ENCODE data around the gene UPK3A.
"Not testable (repeated sequence)": the region's sequence is repeated elsewhere in the genome, so short reads cannot be mapped to it uniquely, and the experiment has no call there.

UPK3A gene

DNA sequence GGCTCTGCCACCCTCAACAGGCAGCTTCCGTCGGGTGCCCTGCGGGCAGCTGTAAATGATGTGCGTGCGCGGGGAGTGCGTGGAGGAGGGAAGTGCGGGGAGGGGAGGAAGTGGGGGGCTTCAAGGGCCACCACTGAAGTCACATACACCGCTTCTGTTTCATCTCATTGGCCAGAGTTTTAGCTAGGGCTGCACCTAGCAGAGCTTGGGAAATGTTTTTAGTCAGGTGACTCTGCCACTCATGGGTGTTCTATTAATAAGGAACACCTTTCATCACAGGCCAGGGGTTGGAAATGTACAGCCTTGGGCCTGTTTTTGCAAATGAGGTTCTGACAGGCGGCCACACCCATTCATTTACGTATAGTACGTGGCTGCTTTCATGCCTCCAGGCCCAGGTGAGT lies 39.6 kb downstream of the UPK3A start:
- no peaks in the 10 kb centered on the region for H3K27me3 ChIP-seq (ENCODE audit: insufficient read depth, low read length, poor library complexity)
- no peaks in the 10 kb centered on the region for H3K9me3 ChIP-seq (ENCODE audit: insufficient read depth, low read length, severe bottlenecking)
- TF ChIP-seq CTCF (IDR thresholded peaks at IDR 0.05; ENCODE audit: borderline replicate concordance, extremely low read depth, low read length, poor library complexity, severe bottlenecking), result no peak
- TF ChIP-seq EZH2 (IDR thresholded peaks at IDR 0.05; ENCODE audit: borderline replicate concordance, low read depth, low read length, severe bottlenecking), result no peak
- ATAC-seq (ENCODE audit: insufficient read depth, low read depth) (no peak), DNase-seq (no peak)
- peaks cover 2% of the 10 kb centered on the region for H3K4me1 ChIP-seq (ENCODE audit: insufficient read depth, low read length)
- no peak overlapping the region for H2AFZ ChIP-seq (ENCODE audit: low read depth, low read length)
- no peak overlapping the region for H3K4me2 ChIP-seq (ENCODE audit: insufficient read depth, low read length)
- H3K79me2 ChIP-seq (ENCODE audit: insufficient read depth, low read length), result peaks cover 20% of the 10 kb centered on the region
- H4K20me1 ChIP-seq (ENCODE audit: insufficient read depth, low read length), result peaks cover 16% of the 10 kb centered on the region
- no peak overlapping the region for H3K27ac ChIP-seq (ENCODE audit: low read length)
- no peak overlapping the region for H3K4me3 ChIP-seq (ENCODE audit: low read depth in 1 of 2, low read length in 2 of 2)
- no peak overlapping the region for H3K9ac ChIP-seq (ENCODE audit: low read depth, low read length)
- H3K36me3 ChIP-seq (ENCODE audit: insufficient read depth, low read length), result peaks cover 51% of the 10 kb centered on the region

DNA sequence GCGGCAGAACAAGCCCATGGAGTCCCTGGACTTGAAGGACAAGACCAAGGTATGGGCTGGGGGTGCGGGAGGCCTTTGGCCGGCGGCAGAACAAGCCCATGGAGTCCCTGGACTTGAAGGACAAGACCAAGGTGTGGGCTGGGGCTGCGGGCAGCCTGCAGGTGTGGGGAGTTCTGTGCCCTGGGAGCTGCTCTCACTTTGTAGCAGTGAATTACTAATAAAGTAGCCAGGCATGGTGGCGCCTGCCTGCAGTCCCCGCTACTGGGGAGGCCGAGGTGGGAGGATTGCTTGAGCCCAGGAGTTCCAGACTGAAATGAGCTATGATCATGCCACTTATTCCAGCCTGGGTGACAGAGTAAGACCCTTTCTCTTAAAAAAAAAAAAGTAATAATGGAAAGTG lies 43.5 kb downstream of the UPK3A start:
- H3K27me3 ChIP-seq (ENCODE audit: insufficient read depth, low read length, poor library complexity); H3K4me1 ChIP-seq (ENCODE audit: insufficient read depth, low read length); H3K4me2 ChIP-seq (ENCODE audit: insufficient read depth, low read length); H4K20me1 ChIP-seq (ENCODE audit: insufficient read depth, low read length); DNase-seq; H2AFZ ChIP-seq (ENCODE audit: low read depth, low read length); H3K4me3 ChIP-seq (ENCODE audit: low read depth in 1 of 2, low read length in 2 of 2); H3K27ac ChIP-seq (ENCODE audit: low read length); H3K9me3 ChIP-seq (ENCODE audit: insufficient read depth, low read length, severe bottlenecking); H3K79me2 ChIP-seq (ENCODE audit: insufficient read depth, low read length); H3K9ac ChIP-seq (ENCODE audit: low read depth, low read length); ATAC-seq (ENCODE audit: insufficient read depth, low read depth): not testable (repeated sequence)
- peaks cover 72% of the 10 kb centered on the region for H3K36me3 ChIP-seq (ENCODE audit: insufficient read depth, low read length)

- DNase-seq, result no peak
- Histone ChIP-seq H3K4me2 (ENCODE audit: insufficient read depth, low read length) (no peak overlapping the region), H3K9ac (ENCODE audit: low read depth, low read length) (no peak overlapping the region), H2AFZ (ENCODE audit: low read depth, low read length) (no peak overlapping the region), H4K20me1 (ENCODE audit: insufficient read depth, low read length) (peaks cover 8% of the 10 kb centered on the region; the same call in 1 of the 2 replicates), H3K27me3 (ENCODE audit: insufficient read depth, low read length, poor library complexity) (no peaks in the 10 kb centered on the region), H3K9me3 (ENCODE audit: insufficient read depth, low read length, severe bottlenecking) (no peaks in the 10 kb centered on the region), H3K4me3 (ENCODE audit: low read depth in 1 of 2, low read length in 2 of 2) (no peak overlapping the region), H3K4me1 (ENCODE audit: insufficient read depth, low read length) (no peaks in the 10 kb centered on the region), H3K36me3 (ENCODE audit: insufficient read depth, low read length) (peaks cover 68% of the 10 kb centered on the region), H3K27ac (ENCODE audit: low read length) (no peak overlapping the region), H3K79me2 (ENCODE audit: insufficient read depth, low read length) (no peaks in the 10 kb centered on the region)
- no peak for ATAC-seq (ENCODE audit: insufficient read depth, low read depth)
- TF ChIP-seq CTCF (IDR thresholded peaks at IDR 0.05; ENCODE audit: borderline replicate concordance, extremely low read depth, low read length, poor library complexity, severe bottlenecking), result no peak
Measured at GRCh38 chr22:45328822-45329529, 44.2 kb downstream of the UPK3A start.

DNA sequence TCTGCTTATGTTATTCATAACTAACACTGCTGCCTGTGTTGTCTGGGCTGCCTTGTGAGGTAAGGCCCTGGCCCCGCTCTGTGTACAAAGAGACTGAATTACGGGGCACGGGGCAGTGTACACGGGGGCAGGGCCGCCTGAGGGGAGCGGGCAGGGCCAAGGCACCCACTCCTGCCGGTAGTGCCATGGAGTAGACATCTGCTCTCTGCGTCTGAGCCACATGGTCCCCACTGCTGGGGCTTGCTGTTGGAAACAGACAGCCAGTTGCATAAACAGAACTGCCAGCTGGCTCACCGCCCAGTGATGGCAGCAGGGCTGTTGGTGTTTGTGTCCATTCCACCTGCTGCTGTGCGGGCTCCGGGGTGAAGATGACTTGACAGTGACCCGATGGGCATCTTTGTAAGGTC lies 44.8 kb downstream of the UPK3A start:
- Histone ChIP-seq H3K27ac (ENCODE audit: low read length) (no peak overlapping the region), H3K36me3 (ENCODE audit: insufficient read depth, low read length) (peaks cover 68% of the 10 kb centered on the region), H4K20me1 (ENCODE audit: insufficient read depth, low read length) (peaks cover 8% of the 10 kb centered on the region; the same call in 1 of the 2 replicates), H3K27me3 (ENCODE audit: insufficient read depth, low read length, poor library complexity) (no peaks in the 10 kb centered on the region), H3K9ac (ENCODE audit: low read depth, low read length) (no peak overlapping the region), H3K4me3 (ENCODE audit: low read depth in 1 of 2, low read length in 2 of 2) (no peak overlapping the region), H3K4me2 (ENCODE audit: insufficient read depth, low read length) (no peak overlapping the region), H2AFZ (ENCODE audit: low read depth, low read length) (no peak overlapping the region), H3K9me3 (ENCODE audit: insufficient read depth, low read length, severe bottlenecking) (no peaks in the 10 kb centered on the region), H3K4me1 (ENCODE audit: insufficient read depth, low read length) (no peaks in the 10 kb centered on the region), H3K79me2 (ENCODE audit: insufficient read depth, low read length) (no peaks in the 10 kb centered on the region)
- no peak for ATAC-seq (ENCODE audit: insufficient read depth, low read depth)
- TF ChIP-seq EZH2 (IDR thresholded peaks at IDR 0.05; ENCODE audit: borderline replicate concordance, low read depth, low read length, severe bottlenecking) (no peak), CTCF (IDR thresholded peaks at IDR 0.05; ENCODE audit: borderline replicate concordance, extremely low read depth, low read length, poor library complexity, severe bottlenecking) (no peak)
- no peak for DNase-seq

Measured in DND-41 (cell line).